ENCODE data around the gene PAM. TPM values are rescaled to one million over a fixed set of nuclear protein-coding genes. Genes with fewer than 3 reads are reported as not detected.

PAM gene
- total and polyA plus RNA-seq, 12 donors = 488 to 1,485 (median 1,074) TPM

DNA sequence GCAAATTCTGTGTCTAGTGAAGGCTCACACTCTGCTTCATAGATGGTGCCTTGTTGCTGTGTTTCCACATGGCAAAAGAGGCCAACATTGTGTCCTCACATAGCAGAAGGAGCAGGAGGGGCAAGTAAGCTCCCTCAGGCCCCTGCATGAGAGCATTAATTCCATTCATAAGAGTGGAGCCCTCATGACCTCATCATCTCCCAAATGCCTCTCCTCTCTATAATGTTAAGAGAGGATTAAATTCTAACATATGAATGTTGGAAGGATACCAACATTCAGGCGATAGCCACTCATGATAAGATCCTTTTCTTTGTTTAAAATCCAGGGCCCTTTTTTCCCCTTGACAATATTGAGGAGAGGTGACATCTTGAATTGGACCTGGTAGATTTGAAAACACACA lies 35.2 kb upstream of the PAM start:
- ATAC-seq = no peak

DNA sequence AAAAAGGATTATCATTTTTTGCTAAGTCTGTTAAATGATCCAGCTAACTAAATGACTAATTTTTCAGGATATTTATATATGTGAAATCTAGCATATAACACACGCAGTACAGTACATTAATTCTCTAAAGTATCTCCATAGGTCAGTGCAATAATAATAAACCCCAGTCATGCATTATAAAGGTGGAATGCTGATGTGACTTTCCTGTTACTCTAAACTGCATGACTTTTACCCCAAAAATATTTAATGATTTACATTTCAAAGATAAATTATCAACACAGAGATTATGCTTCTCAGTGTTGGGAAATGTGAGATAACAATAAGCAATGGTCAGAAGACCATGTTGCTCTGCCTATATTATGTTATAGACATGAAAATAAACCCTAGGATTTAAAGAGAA lies 34.1 kb upstream of the PAM start:
- intact Hi-C loops (cut with DNase I) = no loop called here
- H3K27ac ChIP-seq = no peak overlapping the region
- no peak overlapping the region for H3K4me3 ChIP-seq
- H3K9me3 ChIP-seq = no peaks in the 10 kb centered on the region
- DNase-seq = no peak
- peaks cover 0 to 5% (median 0%) of the 10 kb centered on the region in 9 donors for H3K4me1 ChIP-seq
- ATAC-seq = no peak
- H3K36me3 ChIP-seq = no peaks in the 10 kb centered on the region
- 87 to 91% methylated on average over 1 of the region's 1 CpG for WGBS, 2 donors
- no peaks in the 10 kb centered on the region for H3K27me3 ChIP-seq
- TF ChIP-seq, protein P1, sequence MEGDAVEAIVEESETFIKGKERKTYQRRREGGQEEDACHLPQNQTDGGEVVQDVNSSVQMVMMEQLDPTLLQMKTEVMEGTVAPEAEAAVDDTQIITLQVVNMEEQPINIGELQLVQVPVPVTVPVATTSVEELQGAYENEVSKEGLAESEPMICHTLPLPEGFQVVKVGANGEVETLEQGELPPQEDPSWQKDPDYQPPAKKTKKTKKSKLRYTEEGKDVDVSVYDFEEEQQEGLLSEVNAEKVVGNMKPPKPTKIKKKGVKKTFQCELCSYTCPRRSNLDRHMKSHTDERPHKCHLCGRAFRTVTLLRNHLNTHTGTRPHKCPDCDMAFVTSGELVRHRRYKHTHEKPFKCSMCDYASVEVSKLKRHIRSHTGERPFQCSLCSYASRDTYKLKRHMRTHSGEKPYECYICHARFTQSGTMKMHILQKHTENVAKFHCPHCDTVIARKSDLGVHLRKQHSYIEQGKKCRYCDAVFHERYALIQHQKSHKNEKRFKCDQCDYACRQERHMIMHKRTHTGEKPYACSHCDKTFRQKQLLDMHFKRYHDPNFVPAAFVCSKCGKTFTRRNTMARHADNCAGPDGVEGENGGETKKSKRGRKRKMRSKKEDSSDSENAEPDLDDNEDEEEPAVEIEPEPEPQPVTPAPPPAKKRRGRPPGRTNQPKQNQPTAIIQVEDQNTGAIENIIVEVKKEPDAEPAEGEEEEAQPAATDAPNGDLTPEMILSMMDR (IDR thresholded peaks at IDR 0.05) = no peak

More for the DNA sequence above, 35.2 kb upstream of the PAM start:
- intact Hi-C loops (cut with DNase I) = no loop called here
- TF ChIP-seq, protein P1 (IDR thresholded peaks at IDR 0.05) = no peak
- no peaks in the 10 kb centered on the region for H3K27me3 ChIP-seq
- no peaks in the 10 kb centered on the region for H3K9me3 ChIP-seq
- DNase-seq = no peak
- no peaks in the 10 kb centered on the region for H3K36me3 ChIP-seq
- H3K27ac ChIP-seq = no peak overlapping the region
- H3K4me3 ChIP-seq = no peak overlapping the region
- WGBS, 2 donors = 37 to 56% methylated on average over 1 of the region's 1 CpG
- peaks cover 0 to 5% (median 0%) of the 10 kb centered on the region in 9 donors for H3K4me1 ChIP-seq

DNA sequence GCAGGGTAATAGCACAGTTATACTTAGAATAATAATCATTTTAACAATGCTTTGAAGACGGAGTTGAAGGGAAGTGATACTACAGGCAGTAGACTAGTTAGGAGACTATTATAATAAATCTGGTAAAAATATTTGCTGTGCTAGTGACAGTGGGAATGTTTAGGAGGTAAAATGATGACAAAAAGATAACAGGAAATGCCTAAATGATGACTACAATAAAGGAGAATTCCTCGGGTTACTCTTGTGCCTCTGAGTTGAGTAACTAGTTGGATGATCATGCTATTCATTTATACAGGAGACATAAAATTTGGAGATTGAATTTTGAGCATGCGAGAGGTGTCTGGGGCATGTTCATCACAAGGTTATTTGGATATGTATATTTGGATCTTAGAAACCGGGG lies 32.2 kb upstream of the PAM start:
- Histone ChIP-seq H3K27me3 (no peaks in the 10 kb centered on the region), H3K36me3 (no peaks in the 10 kb centered on the region), H3K4me3 (no peak overlapping the region), H3K4me1 (peaks cover 0 to 5% (median 0%) of the 10 kb centered on the region in 9 donors), H3K27ac (no peak overlapping the region), H3K9me3 (peaks cover 0 to 1% (median 0%) of the 10 kb centered on the region in 11 donors)
- no peak for ATAC-seq
- WGBS, 2 donors = 80 to 86% methylated on average over 4 of the region's 4 CpGs
- DNase-seq = no peak
- intact Hi-C loops (cut with DNase I) = no loop called here
- TF ChIP-seq, protein P1 (IDR thresholded peaks at IDR 0.05) = no peak

DNA sequence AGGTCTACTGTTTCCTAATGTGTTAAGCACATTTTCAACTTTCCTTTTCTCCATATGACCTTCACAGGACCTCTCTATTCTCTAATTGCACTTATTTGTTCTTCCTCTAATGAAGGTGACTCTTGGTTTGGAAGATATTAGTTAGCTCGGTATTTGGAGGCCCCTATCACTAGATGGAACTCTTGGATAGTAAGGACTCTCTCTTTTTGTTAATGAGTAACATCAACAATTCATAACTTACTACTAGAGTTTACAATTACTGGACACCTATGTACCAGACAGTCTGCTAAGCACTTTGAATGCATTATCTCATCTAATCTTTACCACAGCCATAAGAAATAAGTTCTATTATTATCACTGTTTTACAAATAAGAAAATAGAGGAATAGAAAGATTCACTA lies 23.4 kb upstream of the PAM start:
- no peak overlapping the region for H3K27ac ChIP-seq
- H3K36me3 ChIP-seq = no peaks in the 10 kb centered on the region
- TF ChIP-seq, protein P1 (IDR thresholded peaks at IDR 0.05) = peak in 1 of 9 donors; percentile 32
- intact Hi-C loops (cut with DNase I) = no loop called here
- H3K4me1 ChIP-seq = no peaks in the 10 kb centered on the region
- WGBS, 2 donors = 62 to 79% methylated on average over 1 of the region's 1 CpG
- H3K4me3 ChIP-seq = no peak overlapping the region
- DNase-seq (no peak), ATAC-seq (no peak)
- H3K9me3 ChIP-seq = peaks cover 0 to 3% (median 0%) of the 10 kb centered on the region in 11 donors
- H3K27me3 ChIP-seq = no peaks in the 10 kb centered on the region

All from heart right ventricle (tissue), 16 donors.